Osteoblast (primary cell): ENCODE results near the gene GABRB3. TPM values are rescaled to one million over a fixed set of nuclear protein-coding genes. Genes with fewer than 3 reads are reported as not detected.

ENCODE experiments used
- DNase-seq: peaks from one replicate; pipeline ENCODE4 v3.0.0; 2011; ENCODE audit warnings: low spot score, mixed read lengths; ENCODE audit not compliant: insufficient read length; ENCODE audit errors: missing footprints
- H2AFZ ChIP-seq: 2 replicates; pipeline ENCODE4 v1.6.0; 2011; ENCODE audit warnings: mild to moderate bottlenecking, low read length
- H3K27ac ChIP-seq: 2 replicates; pipeline ENCODE4 v1.5.1; 2011; ENCODE audit warnings: mild to moderate bottlenecking, low read depth, low read length, moderate library complexity
- H3K27me3 ChIP-seq: 2 replicates; pipeline ENCODE4 v1.6.0; 2012; ENCODE audit warnings: mild to moderate bottlenecking, control low read depth, inconsistent platforms, low read length, moderate library complexity; ENCODE audit not compliant: insufficient read depth
- H3K36me3 ChIP-seq: 2 replicates; pipeline ENCODE4 v1.5.1; 2011; ENCODE audit warnings: mild to moderate bottlenecking, low read length, control low read depth, moderate library complexity; ENCODE audit not compliant: insufficient read depth
- H3K4me1 ChIP-seq: 2 replicates; pipeline ENCODE4 v1.5.1; 2011; ENCODE audit warnings: mild to moderate bottlenecking, low read length, control low read depth, moderate library complexity; ENCODE audit not compliant: insufficient read depth
- H3K4me2 ChIP-seq: 2 replicates; pipeline ENCODE4 v1.6.0; 2011; ENCODE audit warnings: mild to moderate bottlenecking, low read length; ENCODE audit not compliant: insufficient read depth
- H3K4me3 ChIP-seq: fragments of 200-600 bp; sonication (generic); 3 replicates; pipeline ENCODE4 v1.5.1; 2012; ENCODE audit warnings: mild to moderate bottlenecking, low read length, inconsistent platforms; ENCODE audit not compliant: insufficient read depth
- H3K79me2 ChIP-seq: 2 replicates; pipeline ENCODE4 v1.6.0; 2012; ENCODE audit warnings: mild to moderate bottlenecking, low read length, control low read depth, inconsistent platforms; ENCODE audit not compliant: insufficient read depth
- H3K9me3 ChIP-seq: 2 replicates; pipeline ENCODE4 v1.5.1; 2011; ENCODE audit warnings: low read depth, low read length, control low read depth
- H4K20me1 ChIP-seq: 2 replicates; pipeline ENCODE4 v1.6.0; 2012; ENCODE audit warnings: mild to moderate bottlenecking, low read length, control low read depth; ENCODE audit not compliant: insufficient read depth
- total RNA-seq: library from RNA; depleted of rRNA; stranded (reverse); fragments of >200 nt; gene quantifications from 2 replicates; pipeline ENCODE4 v1.2.3, GENCODE V29; 2012
- TF ChIP-seq, protein P1 (sequence below): IDR thresholded peaks from 2 replicates; pipeline ENCODE4 v1.5.1; 2011; ENCODE audit warnings: mild to moderate bottlenecking, low read depth, low read length, moderate library complexity; ENCODE audit errors: extremely low read depth

Gene GABRB3
- total RNA-seq, 1 donor, result under 0.01 TPM

DNA sequence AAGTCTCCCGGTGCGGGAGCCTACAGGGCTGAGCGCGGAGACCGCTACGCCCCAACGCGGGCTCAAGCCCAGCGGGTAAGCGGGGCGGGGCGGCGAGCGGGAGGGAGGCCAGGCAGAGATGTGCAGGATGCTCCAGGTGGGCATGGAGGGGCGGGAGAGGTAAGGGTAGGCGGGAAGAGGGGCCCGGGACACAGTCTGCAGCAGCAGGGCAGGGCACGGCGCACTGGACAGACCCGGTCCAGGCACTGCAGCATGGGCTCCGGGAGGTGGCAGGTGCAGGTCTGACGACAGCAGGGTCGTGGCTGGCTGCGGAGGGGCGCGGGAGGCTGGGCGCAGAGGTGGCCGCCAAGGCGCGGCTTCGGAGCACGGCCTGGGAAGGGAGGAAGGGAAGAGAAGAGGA, 102.8 kb downstream of the GABRB3 start:
- no peaks in the 10 kb centered on the region for H3K36me3 ChIP-seq
- no peaks in the 10 kb centered on the region for H3K27me3 ChIP-seq
- TF ChIP-seq, protein P1, sequence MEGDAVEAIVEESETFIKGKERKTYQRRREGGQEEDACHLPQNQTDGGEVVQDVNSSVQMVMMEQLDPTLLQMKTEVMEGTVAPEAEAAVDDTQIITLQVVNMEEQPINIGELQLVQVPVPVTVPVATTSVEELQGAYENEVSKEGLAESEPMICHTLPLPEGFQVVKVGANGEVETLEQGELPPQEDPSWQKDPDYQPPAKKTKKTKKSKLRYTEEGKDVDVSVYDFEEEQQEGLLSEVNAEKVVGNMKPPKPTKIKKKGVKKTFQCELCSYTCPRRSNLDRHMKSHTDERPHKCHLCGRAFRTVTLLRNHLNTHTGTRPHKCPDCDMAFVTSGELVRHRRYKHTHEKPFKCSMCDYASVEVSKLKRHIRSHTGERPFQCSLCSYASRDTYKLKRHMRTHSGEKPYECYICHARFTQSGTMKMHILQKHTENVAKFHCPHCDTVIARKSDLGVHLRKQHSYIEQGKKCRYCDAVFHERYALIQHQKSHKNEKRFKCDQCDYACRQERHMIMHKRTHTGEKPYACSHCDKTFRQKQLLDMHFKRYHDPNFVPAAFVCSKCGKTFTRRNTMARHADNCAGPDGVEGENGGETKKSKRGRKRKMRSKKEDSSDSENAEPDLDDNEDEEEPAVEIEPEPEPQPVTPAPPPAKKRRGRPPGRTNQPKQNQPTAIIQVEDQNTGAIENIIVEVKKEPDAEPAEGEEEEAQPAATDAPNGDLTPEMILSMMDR, result no peak
- no peak overlapping the region for H3K27ac ChIP-seq
- no peak for DNase-seq
- no peaks in the 10 kb centered on the region for H3K79me2 ChIP-seq
- H3K4me3 ChIP-seq, result no peak overlapping the region
- peaks cover 2% of the 10 kb centered on the region for H3K9me3 ChIP-seq
- no peak overlapping the region for H2AFZ ChIP-seq
- no peaks in the 10 kb centered on the region for H3K4me1 ChIP-seq
- H4K20me1 ChIP-seq, result no peaks in the 10 kb centered on the region
- H3K4me2 ChIP-seq, result no peak overlapping the region

DNA sequence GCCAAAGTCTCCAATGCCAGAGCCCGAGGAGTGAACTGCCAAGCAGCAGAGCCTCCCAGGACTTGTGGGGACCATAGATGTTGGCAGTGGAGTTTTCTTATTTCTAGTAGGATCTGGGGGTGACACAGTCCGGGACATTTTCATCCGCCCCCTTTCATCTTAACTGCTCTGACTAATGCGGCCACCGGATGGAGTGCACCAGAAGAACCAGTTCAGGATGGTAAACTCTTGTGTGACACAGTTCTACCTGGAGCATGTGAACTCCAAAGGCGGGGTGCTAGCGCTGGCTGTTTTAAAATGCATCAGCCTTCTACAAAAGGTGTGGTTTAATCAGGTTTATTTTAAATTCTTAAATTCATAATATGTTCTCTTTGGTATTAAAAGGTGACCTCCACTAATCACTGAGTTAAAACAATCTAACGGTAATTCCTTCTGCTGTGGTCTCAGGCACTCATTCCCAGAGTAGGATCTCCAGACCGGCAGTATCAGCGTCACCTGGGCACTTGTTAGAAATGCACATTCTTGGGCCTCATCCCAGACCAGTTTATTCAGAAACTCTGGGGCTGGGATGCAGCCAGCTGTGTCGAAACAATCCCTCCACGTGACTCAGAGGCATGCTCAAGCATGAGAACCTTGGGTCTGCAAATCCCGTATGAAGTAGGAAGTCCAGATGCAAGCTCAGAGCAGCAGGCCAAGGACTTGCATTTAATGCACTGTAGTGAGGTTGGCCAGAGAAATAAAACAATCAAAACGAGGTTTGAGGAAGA, 105.5 kb downstream of the GABRB3 start:
- no peak overlapping the region for H2AFZ ChIP-seq
- H3K4me3 ChIP-seq, result no peak overlapping the region
- no peak for DNase-seq
- H3K27ac ChIP-seq, result no peak overlapping the region
- no peak overlapping the region for H3K4me2 ChIP-seq
- H3K27me3 ChIP-seq, result no peaks in the 10 kb centered on the region
- no peaks in the 10 kb centered on the region for H3K4me1 ChIP-seq
- no peaks in the 10 kb centered on the region for H3K79me2 ChIP-seq
- no peaks in the 10 kb centered on the region for H3K36me3 ChIP-seq
- TF ChIP-seq, protein P1, result no peak
- H3K9me3 ChIP-seq, result peaks cover 2% of the 10 kb centered on the region
- no peaks in the 10 kb centered on the region for H4K20me1 ChIP-seq

DNA sequence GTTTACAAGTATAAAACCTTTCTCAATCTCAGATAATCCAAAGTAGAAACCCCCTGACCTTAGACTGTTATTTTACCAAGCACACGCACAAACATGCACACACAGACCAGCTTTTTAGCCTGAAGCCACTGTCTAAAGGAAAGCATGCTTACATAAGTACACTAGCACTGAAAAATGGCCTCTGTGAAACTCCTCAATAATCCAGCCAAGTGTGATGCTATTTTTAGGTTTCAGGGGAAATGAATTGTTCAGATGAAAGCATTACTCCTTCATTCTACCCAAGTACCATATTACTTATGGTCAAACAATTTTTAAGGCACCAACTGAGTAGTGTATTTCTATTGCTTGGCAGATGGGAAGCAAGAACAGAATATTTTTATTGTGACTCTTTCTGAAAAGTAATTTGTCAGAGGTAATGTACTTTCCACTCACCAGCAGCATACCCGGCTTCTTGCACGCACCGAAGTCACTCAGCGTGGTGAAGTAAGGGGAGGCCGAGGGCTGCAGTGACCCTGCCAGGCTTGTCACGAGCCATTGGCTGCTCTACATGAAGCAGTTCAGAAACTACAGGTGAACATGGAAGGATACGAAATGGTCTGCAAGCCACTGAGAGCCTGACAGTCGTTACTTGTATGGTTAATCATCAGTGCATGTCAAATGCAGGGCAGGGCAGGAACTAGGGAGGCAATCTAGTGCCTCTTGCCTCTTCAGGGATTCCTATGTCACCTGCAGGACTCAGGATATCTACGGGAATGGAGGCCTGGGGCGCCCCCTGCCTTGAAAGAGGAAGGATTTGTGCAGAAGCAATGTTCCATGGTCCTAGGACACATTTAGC, 106.7 kb downstream of the GABRB3 start:
- TF ChIP-seq, protein P1, result no peak
- no peaks in the 10 kb centered on the region for H3K36me3 ChIP-seq
- H3K9me3 ChIP-seq, result peaks cover 5% of the 10 kb centered on the region
- H3K27ac ChIP-seq, result no peak overlapping the region
- H3K4me2 ChIP-seq, result no peak overlapping the region
- no peaks in the 10 kb centered on the region for H3K4me1 ChIP-seq
- no peak overlapping the region for H2AFZ ChIP-seq
- DNase-seq, result no peak
- H3K79me2 ChIP-seq, result no peaks in the 10 kb centered on the region
- H4K20me1 ChIP-seq, result no peaks in the 10 kb centered on the region
- H3K4me3 ChIP-seq, result no peak overlapping the region
- no peaks in the 10 kb centered on the region for H3K27me3 ChIP-seq

DNA sequence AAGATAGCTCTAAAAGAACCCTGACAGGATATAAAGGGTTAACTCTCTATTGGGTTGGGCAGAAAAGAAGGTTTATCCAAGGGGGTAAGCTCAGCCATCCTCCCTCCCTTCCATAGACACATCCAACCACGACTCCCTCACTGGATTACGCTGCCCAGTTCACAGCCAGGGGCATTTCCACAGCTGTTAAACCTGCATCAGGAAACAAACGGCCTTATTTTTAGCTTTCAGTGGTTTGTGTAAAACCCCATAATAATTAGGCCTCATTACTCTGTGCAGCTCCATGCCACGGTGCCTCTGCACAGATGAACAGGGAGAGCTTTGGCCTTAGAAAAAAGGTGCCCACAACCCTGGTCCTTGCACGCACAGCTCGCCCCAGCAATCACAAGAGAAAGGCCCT, 110.6 kb downstream of the GABRB3 start:
- Histone ChIP-seq H3K4me3 (no peak overlapping the region), H3K36me3 (no peaks in the 10 kb centered on the region), H3K4me1 (no peaks in the 10 kb centered on the region), H3K27me3 (no peaks in the 10 kb centered on the region), H3K79me2 (no peaks in the 10 kb centered on the region), H3K27ac (no peak overlapping the region), H3K4me2 (no peak overlapping the region), H4K20me1 (no peaks in the 10 kb centered on the region), H2AFZ (no peak overlapping the region), H3K9me3 (peaks cover 5% of the 10 kb centered on the region)
- no peak for DNase-seq
- TF ChIP-seq, protein P1, result no peak
